C4-2B (cell line): ENCODE measurements around the gene ZFYVE9.

ENCODE experiments used
- H3K27ac ChIP-seq: fragments of 450-650 bp; 2 replicates; pipeline ENCODE4 v1.5.1; 2017
- CTCF ChIP-seq: fragments of 450-650 bp; conservative IDR thresholded peaks from 2 replicates; pipeline ENCODE4 v1.5.1; 2017; ENCODE audit warnings: mild to moderate bottlenecking
- ZFX ChIP-seq: fragments of 450-650 bp; IDR thresholded peaks from 2 replicates; pipeline ENCODE4 v1.6.1; 2017

ZFYVE9 gene

GRCh38 chr1:52153898-52154297 lies 12.0 kb downstream of the ZFYVE9 start:
- TF ChIP-seq CTCF = no peak
- no peak for TF ChIP-seq ZFX
- no peak overlapping the region for H3K27ac ChIP-seq

GRCh38 chr1:52156460-52156859 lies 14.6 kb downstream of the ZFYVE9 start:
- no peak overlapping the region for H3K27ac ChIP-seq
- TF ChIP-seq CTCF (no peak), ZFX (no peak)

- TF ChIP-seq ZFX = no peak
- no peak for TF ChIP-seq CTCF
These were observed 15.7 kb downstream of the ZFYVE9 start for GRCh38 chr1:52157582-52157981.

GRCh38 chr1:52158218-52158617 lies 16.3 kb downstream of the ZFYVE9 start:
- no peak overlapping the region for H3K27ac ChIP-seq
- TF ChIP-seq CTCF (no peak), ZFX (no peak)

More at GRCh38 chr1:52157582-52157981, 15.7 kb downstream of the ZFYVE9 start:
- no peak overlapping the region for H3K27ac ChIP-seq

GRCh38 chr1:52159033-52159789 lies 17.3 kb downstream of the ZFYVE9 start:
- TF ChIP-seq CTCF (no peak), ZFX (no peak)
- H3K27ac ChIP-seq = no peak overlapping the region

GRCh38 chr1:52162947-52163346 lies 21.1 kb downstream of the ZFYVE9 start:
- no peak overlapping the region for H3K27ac ChIP-seq
- TF ChIP-seq CTCF (no peak), ZFX (no peak)

- no peak for TF ChIP-seq ZFX
- TF ChIP-seq CTCF = no peak
- no peak overlapping the region for H3K27ac ChIP-seq
These were observed 22.7 kb downstream of the ZFYVE9 start for GRCh38 chr1:52164604-52165003.
